T-cell (primary cell): ENCODE results near the gene CETP. TPM values are rescaled to one million over a fixed set of nuclear protein-coding genes. Genes with fewer than 3 reads are reported as not detected.
A peak's percentile ranks its signal among the peaks of the same experiment; 100 is the strongest.

Source experiments
- ATAC-seq, 4 experiments: fragments of 200-7000 bp in 3 of 4; fragments of 150-1000 bp in 1 of 4; cut with Tn5 transposase; replicated peaks in 1 of 4; 1 replicate in 3 of 4; 2 replicates in 1 of 4; pipeline ENCODE4 v1.10.0; 2021; ENCODE audit warnings: moderate library complexity in 3 of 4, mild to moderate bottlenecking in 2 of 4, moderate number of reproducible peaks in 1 of 4
- CTCF ChIA-PET, 2 donors: fragments of 300-600 bp; sonication (Branson Sonifier 250); formaldehyde crosslinking; loops; one replicate each; lab custom pipeline; 2022; ENCODE audit warnings: antibody characterized with exemption in 2 of 2; lab: Charles Lee
- POLR2A ChIA-PET, 2 donors: fragments of 300-600 bp; sonication (Branson Sonifier 250); formaldehyde crosslinking; loops; one replicate each; lab custom pipeline; 2022; ENCODE audit warnings: antibody characterized with exemption in 2 of 2; lab: Charles Lee
- DNase-seq, 35 experiments: peaks; one replicate each; pipeline versions ENCODE4 v3.0.0 to v3.0.0-alpha.2; 2013 to 2023
- H3K27ac ChIP-seq: one replicate; pipeline ENCODE4 v1.5.1; 2013; ENCODE audit warnings: low read length
- H3K27me3 ChIP-seq, 2 experiments: replicated peaks in 1 of 2; 1 replicate in 1 of 2; 2 replicates in 1 of 2; pipeline versions ENCODE4 v1.6.1 to v1.7.0; 2013; ENCODE audit warnings: low read length in 1 of 2, mixed read lengths in 1 of 2; ENCODE audit not compliant: control insufficient read depth in 2 of 2, insufficient read depth in 2 of 2; ENCODE audit errors: extremely low read depth in 1 of 2
- H3K36me3 ChIP-seq, 2 donors: 1 replicate in 1 of 2; 2 replicates in 1 of 2; pipeline versions ENCODE4 v1.6.1 to v1.7.0; 2013; ENCODE audit warnings: low read length in 1 of 2; ENCODE audit not compliant: control insufficient read depth in 2 of 2, insufficient read depth in 1 of 2; ENCODE audit errors: extremely low read depth in 1 of 2
- H3K4me1 ChIP-seq, 2 experiments: 1 replicate in 1 of 2; 2 replicates in 1 of 2; pipeline versions ENCODE4 v1.6.1 to v1.7.0; 2013; ENCODE audit warnings: low read length in 2 of 2, mixed read lengths in 1 of 2; ENCODE audit not compliant: insufficient read depth in 2 of 2, control insufficient read depth in 1 of 2; ENCODE audit errors: extremely low read depth in 1 of 2
- H3K4me3 ChIP-seq, 2 donors: 1 replicate in 1 of 2; 2 replicates in 1 of 2; pipeline versions ENCODE4 v1.5.1 to v1.7.0; 2013; ENCODE audit warnings: mild to moderate bottlenecking in 2 of 2, low read length in 1 of 2, moderate library complexity in 1 of 2; ENCODE audit not compliant: control insufficient read depth in 1 of 2; ENCODE audit errors: extremely low read depth in 1 of 2
- H3K9me3 ChIP-seq: 2 replicates; pipeline ENCODE4 v1.7.0; 2013
- H3K27ac Mint-ChIP-seq, 2 donors: one replicate each; pipeline ENCODE4 v1.8.0; 2020 to 2021; ENCODE audit warnings: mild to moderate bottlenecking in 2 of 2, mixed read lengths in 2 of 2
- H3K27me3 Mint-ChIP-seq, 2 donors: one replicate each; pipeline ENCODE4 v1.8.0; 2021 to 2022; ENCODE audit warnings: mixed read lengths in 2 of 2
- H3K36me3 Mint-ChIP-seq: one replicate; pipeline ENCODE4 v1.8.0; 2021; ENCODE audit warnings: mixed read lengths
- H3K4me1 Mint-ChIP-seq, 3 donors: one replicate each; pipeline ENCODE4 v1.8.0; 2020 to 2022; ENCODE audit warnings: mixed read lengths in 3 of 3, mild to moderate bottlenecking in 1 of 3
- H3K4me3 Mint-ChIP-seq, 3 donors: one replicate each; pipeline ENCODE4 v1.8.0; 2020 to 2022; ENCODE audit warnings: mild to moderate bottlenecking in 3 of 3, mixed read lengths in 3 of 3, moderate library complexity in 3 of 3
- H3K9me3 Mint-ChIP-seq, 3 donors: one replicate each; pipeline ENCODE4 v1.8.0; 2020 to 2022; ENCODE audit warnings: mixed read lengths in 3 of 3
- WGBS: methylation state at CpG from one replicate; pipeline ENCODE4 v1.1.5; 2013; ENCODE audit warnings: missing lambda C conversion rate; ENCODE audit not compliant: insufficient coverage; 5-methylcytosine and 5-hydroxymethylcytosine counted together
- total RNA-seq, 35 experiments: library from RNA in 6 of 35; stranded (reverse) in 6 of 35; fragments of 120-200 nt in 1 of 35; gene quantifications; one replicate each; pipeline versions ENCODE4 v1.2.1 to v1.2.4 and lab custom pipeline; 2013 to 2026

The CETP gene
- total RNA-seq, 5 donors from 2014 or later (not counting 1 experiment from before 2014, with no cell fraction given), result 0.18 to 0.25 (median 0.19) TPM; not detected in 2

GRCh38 chr16:56930486-56931270, 31.1 kb upstream of the CETP start:
- no peak overlapping the region for H3K4me3 ChIP-seq
- Mint-ChIP-seq H3K9me3 (no peaks in the 10 kb centered on the region), H3K27me3 (no peaks in the 10 kb centered on the region), H3K36me3 (peaks cover 22% of the 10 kb centered on the region), H3K4me1 (peaks cover 24 to 33% (median 32%) of the 10 kb centered on the region in 3 donors), H3K4me3 (peak overlapping the region; percentile 96 to 98 (median 98)), H3K27ac (peak overlapping the region; percentile 92 to 97)
- H3K27me3 ChIP-seq, result no peaks in the 10 kb centered on the region
- peak overlapping the region; percentile 92 for H3K27ac ChIP-seq
- peaks cover 12 to 27% of the 10 kb centered on the region in 2 experiments for H3K4me1 ChIP-seq
- ATAC-seq (no peak), DNase-seq (no peak)
- POLR2A ChIA-PET, result interaction anchor here in 1 of 2 donors (0.7 kb wide), 2 partner anchors 77 to 432 kb away, joined by 9 to 13 read pairs; no protein-coding TSS in a partner anchor
- H3K36me3 ChIP-seq, result peaks cover 0 to 6% of the 10 kb centered on the region in 2 donors
- CTCF ChIA-PET, result interaction anchor here (0.7 kb wide), 3 partner anchors 68 to 1026 kb away, joined by 3 read pairs; no protein-coding TSS in a partner anchor
- 94% methylated on average over 9 of the region's 15 CpGs for WGBS
- H3K9me3 ChIP-seq, result no peaks in the 10 kb centered on the region

- no peaks in the 10 kb centered on the region for H3K9me3 ChIP-seq
- ChIA-PET CTCF (interaction anchor here (0.7 kb wide), 2 partner anchors 74 to 1025 kb away, joined by 3 read pairs; no protein-coding TSS in a partner anchor), POLR2A (interaction anchor here (0.5 to 1.4 kb wide), 11 partner anchors 9 to 433 kb away, joined by 3 to 13 read pairs (median 5); no protein-coding TSS in a partner anchor)
- H3K4me1 ChIP-seq, result peaks cover 12 to 27% of the 10 kb centered on the region in 2 experiments
- peak overlapping the region; percentile 92 to 97 for H3K27ac Mint-ChIP-seq
- H3K27me3 Mint-ChIP-seq, result no peaks in the 10 kb centered on the region
- H3K27me3 ChIP-seq, result no peaks in the 10 kb centered on the region
- peaks cover 0 to 9% of the 10 kb centered on the region in 2 donors for H3K36me3 ChIP-seq
- no peak for DNase-seq
- peaks cover 30 to 39% (median 38%) of the 10 kb centered on the region in 3 donors for H3K4me1 Mint-ChIP-seq
- H3K4me3 Mint-ChIP-seq, result peak overlapping the region; percentile 96 to 98 (median 98)
- 24% methylated on average over 21 of the region's 25 CpGs for WGBS
- peak in 3 of 4 experiments; percentile 8 to 14 (median 8) for ATAC-seq
- peak overlapping the region; percentile 92 for H3K27ac ChIP-seq
- H3K4me3 ChIP-seq, result peak overlapping the region; percentile 46 to 86
- no peaks in the 10 kb centered on the region for H3K9me3 Mint-ChIP-seq
- peaks cover 27% of the 10 kb centered on the region for H3K36me3 Mint-ChIP-seq
Observed at GRCh38 chr16:56931271-56931891, 30.4 kb upstream of the CETP start.

GRCh38 chr16:56931892-56932720, 29.6 kb upstream of the CETP start, which contains the start of gene HERPUD1:
Gene HERPUD1, plus strand, starts transcription at chr16:56932142. Its CDS starts 103 bp downstream, at chr16:56932245.
- DNase-seq (peak; percentile 96 to 100 (median 99)), ATAC-seq (peak; percentile 95 to 96 (median 95))
- H3K36me3 ChIP-seq, result peaks cover 2 to 16% of the 10 kb centered on the region in 2 donors
- Mint-ChIP-seq H3K36me3 (peaks cover 33% of the 10 kb centered on the region), H3K4me1 (peaks cover 37 to 46% (median 45%) of the 10 kb centered on the region in 3 donors), H3K27ac (peak within 1 kb of the TSS; percentile 97 to 98), H3K27me3 (no peaks in the 10 kb centered on the region), H3K4me3 (peak within 1 kb of the TSS; percentile 96 to 98 (median 98)), H3K9me3 (no peaks in the 10 kb centered on the region)
- H3K27me3 ChIP-seq, result no peaks in the 10 kb centered on the region
- H3K4me1 ChIP-seq, result peaks cover 12 to 29% of the 10 kb centered on the region in 2 experiments
- H3K27ac ChIP-seq, result peak within 1 kb of the TSS; percentile 92
- peak within 1 kb of the TSS; percentile 83 to 86 for H3K4me3 ChIP-seq
- CTCF ChIA-PET, result no interaction called here
- no peaks in the 10 kb centered on the region for H3K9me3 ChIP-seq
- POLR2A ChIA-PET, result interaction anchor here (0.5 to 1.4 kb wide), 10 partner anchors 9 to 405 kb away, joined by 3 to 6 read pairs (median 4); no protein-coding TSS in a partner anchor
- WGBS, result under 1% methylated on average over 83 of the region's 83 CpGs

- Mint-ChIP-seq H3K27ac (peak overlapping the region; percentile 97 to 98), H3K4me1 (peaks cover 43 to 54% (median 52%) of the 10 kb centered on the region in 3 donors), H3K9me3 (no peaks in the 10 kb centered on the region), H3K36me3 (peaks cover 39% of the 10 kb centered on the region), H3K4me3 (peak overlapping the region; percentile 96 to 98 (median 98)), H3K27me3 (no peaks in the 10 kb centered on the region)
- Histone ChIP-seq H3K4me3 (peak overlapping the region; percentile 83 to 86), H3K9me3 (no peaks in the 10 kb centered on the region), H3K4me1 (peaks cover 12 to 29% of the 10 kb centered on the region in 2 experiments), H3K27me3 (no peaks in the 10 kb centered on the region), H3K36me3 (peaks cover 2 to 21% of the 10 kb centered on the region in 2 donors), H3K27ac (peak overlapping the region; percentile 86)
- DNase-seq, result peak in 18 of 35 experiments; percentile 3 to 50 (median 16)
- POLR2A ChIA-PET, result interaction anchor here (0.6 to 1.7 kb wide), 5 partner anchors 9 to 190 kb away, joined by 3 to 6 read pairs (median 4); no protein-coding TSS in a partner anchor
- CTCF ChIA-PET, result no interaction called here
- peak in 3 of 4 experiments; percentile 0 to 9 (median 8) for ATAC-seq
- 0% methylated on average over 17 of the region's 25 CpGs for WGBS
Observed at GRCh38 chr16:56932721-56933619, 28.8 kb upstream of the CETP start.
